ENCODE data around the gene HIC2.
"Not testable (repeated sequence)": the region's sequence is repeated elsewhere in the genome, so short reads cannot be mapped to it uniquely, and the experiment has no call there.

The HIC2 gene

DNA sequence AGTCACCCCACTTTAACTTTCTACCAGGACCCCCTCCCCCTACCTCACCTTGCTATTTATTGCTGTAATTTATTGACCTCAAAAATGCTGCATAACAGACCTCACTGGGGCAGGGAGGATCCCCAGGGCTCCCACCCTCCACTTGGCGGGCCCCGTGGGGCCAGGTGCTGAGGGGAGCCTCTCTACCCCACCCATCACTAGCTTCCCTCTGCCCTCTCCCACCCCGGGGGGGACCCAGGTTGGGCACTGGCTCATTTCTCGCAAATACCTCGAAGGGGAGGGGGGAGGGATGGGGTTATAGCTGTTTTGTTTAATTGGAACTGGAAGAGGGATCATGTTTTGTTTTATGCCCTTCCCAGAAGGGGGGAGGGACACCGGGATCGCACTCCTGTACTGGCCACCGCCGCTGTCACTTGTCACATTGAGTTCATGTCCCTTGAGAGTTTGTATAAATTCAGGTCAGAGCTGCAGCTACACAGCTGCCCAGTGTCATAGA lies 33.7 kb downstream of the HIC2 start:
- no peak for DNase-seq

DNA sequence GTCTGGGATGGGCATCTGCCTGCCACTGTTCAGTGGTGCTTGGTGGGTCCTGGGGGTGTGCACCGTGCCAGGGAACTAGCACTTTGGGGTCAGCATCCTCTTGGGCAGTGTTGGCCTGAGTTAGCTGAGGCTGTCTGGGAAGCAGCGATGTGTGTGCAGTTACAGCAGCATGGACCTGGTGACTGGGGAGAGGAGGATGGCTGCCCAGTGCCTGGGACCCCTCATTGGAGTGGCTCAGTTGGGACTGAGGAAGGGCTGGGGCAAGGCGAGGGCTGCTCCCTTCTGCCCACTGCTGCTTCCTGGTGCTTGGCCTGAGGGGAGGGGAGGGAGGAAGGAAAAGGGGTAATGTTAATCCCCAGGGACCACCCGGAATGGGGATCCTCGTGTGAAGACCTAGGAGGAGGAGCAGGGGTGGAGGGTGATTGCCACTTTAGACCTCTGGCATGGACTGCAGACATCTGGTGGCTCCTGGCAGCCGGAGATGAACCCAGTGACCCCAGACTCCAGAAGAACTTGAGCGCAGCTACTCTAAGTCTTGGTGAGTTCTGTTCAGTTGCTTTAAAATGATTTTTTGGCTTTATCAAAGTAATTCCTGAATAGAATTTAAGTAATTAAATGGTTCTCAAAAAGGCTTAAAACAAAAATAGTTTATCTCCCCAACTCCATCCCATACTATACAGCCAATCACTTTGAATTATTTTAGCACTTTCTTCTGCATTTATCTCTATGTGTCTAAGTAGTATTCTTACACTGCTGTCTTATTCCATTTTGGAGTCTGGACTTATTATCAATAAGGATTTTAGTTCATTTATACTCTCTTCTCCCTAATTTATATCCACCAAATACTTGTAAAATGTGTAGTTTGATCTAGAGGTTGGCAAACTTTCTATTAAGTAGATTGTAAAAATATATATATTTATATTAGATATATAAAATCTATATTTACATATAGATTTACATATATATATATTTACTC lies 34.7 kb downstream of the HIC2 start:
- no peak for DNase-seq

DNA sequence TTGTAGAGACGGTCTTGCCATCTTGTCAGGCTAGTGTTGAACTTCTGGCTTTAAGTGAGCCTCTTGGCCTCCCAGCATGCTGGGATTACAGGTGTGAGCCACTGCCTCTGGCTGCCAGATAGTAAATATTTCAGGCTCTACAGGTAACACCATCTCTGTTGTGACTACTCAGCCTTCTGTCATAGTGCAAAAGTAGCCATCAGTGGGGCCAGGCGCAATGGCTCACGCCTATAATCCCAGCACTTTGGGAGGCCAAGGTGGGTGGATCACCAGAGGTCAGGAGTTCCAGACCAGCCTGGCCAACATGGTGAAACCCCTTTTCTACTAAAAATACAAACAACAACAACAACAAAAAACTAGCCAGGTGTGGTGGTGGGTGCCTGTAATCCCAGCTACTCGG lies 35.5 kb downstream of the HIC2 start:
- DNase-seq = not testable (repeated sequence)

DNA sequence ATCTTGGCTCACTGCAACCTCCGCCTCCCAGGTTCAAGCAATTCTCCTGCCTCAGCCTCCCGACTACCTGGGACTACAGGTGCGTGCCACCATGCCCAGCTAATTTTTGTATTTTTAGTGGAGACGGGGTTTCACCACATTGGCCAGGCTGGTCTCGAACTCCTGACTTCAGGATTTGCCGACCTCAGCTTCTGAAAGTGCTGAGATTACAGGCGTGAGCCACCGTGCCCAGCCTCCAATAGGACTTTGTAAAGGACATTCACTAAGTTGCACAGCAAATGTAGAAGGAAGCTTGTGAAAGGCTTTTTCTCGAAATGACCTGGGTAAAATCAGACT lies 37.8 kb downstream of the HIC2 start:
- DNase-seq = not testable (repeated sequence)

DNA sequence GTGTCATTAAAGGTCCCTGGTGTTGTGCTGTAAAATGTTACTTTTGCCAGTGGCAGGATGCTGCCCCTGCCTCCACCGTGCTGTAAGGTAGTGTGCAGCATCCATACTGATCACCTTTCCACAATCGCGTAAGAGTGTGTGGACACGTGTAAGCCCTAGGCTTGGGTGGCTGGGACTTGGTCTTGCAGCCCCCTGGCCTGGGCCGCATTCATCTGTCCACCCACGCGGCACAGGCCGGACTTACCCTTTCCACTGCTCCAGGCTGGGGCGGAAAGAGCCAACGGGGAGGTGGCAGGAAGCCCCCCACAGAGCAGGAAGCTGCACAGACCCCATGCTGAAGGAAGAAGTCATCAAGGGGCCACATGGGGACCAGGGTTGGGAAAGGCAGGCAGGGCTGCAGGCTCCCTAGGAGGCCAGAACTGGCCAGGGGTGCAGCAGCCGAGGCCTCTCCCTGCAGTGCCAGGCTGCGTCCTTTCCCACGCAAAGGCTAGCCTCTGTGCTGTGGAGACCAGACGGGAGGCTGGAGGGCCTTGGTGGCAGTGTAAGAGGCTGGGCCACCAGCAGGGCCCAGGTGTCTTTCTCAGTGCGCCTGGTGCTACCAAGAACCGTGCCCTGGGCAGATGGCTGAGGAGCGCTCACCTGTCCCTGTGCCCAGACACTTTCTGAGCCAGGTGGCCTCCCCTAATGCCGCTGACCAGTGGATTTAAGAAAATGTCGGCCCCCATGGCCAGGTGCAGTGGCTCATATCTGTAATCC lies 38.3 kb downstream of the HIC2 start:
- no peak for DNase-seq

DNA sequence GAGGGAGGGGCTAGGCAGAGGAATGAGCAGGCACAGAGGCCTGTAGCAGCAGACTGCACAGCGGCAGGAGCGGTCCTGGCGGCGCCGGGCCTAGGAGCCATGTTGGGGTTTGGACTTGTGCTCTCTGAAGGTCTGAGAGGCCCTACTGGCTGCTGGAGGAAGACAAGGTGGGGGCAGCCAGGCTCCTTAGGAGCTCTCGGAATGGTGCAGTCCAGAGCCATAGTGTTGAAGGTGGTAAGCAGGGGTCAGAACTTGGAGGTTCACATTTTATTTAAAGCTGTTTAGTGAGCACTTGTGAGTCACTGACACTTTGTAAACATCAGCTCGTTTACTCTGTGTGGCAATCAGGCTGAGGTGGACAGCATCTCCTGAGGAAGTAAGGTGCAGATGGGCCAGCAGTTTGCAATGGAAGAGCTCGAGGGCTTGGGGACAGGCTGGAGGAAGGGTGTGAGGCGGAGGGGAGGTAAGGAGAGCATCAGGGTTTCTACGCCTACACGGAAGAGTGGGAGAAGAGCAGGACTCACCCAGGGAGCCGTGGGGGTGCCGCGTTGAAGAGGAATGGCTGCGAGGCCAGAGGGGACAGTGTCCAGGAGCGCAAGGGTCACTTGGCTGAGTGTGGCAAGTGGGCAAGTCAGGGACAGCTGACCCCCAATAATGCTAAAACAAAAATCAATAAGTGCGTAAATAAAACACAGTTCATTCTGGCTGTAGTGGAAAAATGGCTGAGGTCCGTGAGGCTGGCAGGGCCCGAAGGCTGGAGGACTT lies 40.0 kb downstream of the HIC2 start:
- DNase-seq = no peak

DNA sequence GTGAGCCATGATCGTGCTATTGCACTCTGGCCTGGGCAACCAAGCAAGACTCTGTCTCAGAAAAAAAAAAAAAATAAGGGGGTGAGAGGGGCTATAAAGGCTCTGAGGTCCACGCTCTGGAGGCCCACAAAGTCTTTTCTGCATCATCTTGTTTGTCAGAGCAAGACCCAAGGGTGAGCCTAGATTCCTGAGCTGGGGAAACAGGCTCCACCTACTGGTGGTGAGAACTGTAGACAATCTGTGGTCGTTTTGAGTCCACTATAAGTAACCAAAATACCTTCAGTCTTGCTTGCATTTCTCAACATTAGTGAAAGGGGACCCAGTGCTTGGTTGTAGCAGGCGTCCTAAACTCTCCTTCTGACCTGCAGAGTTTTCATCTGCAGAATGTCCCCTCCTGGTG lies 45.5 kb downstream of the HIC2 start:
- DNase-seq = not testable (repeated sequence)

DNA sequence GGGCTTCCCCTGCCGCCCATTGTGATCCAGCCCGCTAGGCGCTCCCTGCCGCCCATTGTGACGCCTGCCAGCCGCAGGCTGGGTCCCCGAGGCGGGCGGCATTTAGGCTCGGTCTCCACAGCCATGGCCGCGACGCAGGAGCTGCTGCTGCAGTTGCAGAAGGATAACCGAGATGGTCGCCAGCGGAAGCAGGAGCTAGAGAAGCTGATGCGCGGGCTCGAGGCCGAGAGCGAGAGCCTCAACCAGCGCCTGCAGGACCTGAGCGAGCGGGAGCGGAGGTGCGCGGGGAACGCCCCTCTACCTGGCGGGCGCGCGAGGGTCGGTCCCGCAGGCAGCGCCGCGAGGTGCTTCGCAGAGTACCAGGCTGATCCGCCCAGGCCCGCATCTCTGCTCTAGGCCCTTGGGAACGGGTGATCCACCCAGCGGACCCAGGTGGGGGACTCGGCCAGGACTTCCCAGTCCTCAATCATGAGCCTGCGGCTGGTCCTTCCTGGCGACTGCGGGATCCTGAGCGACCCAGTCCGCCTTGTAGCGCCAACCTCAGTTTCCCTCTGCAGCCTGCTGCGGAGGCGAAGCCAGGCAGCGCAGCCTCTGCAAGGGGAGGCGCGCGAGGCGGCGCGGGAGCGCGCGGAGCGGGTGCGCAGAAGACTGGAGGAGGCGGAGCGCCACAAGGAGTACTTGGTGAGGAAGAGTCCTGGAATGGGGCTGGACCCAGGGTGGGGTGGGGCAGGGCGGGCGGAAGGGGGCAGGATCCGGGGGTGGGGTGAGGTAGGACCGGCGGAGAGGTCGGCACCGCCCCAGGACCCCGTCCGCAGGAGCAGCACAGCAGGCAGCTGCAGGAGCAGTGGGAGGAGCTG lies 50.4 kb downstream of the HIC2 start, which contains the start of gene TMEM191C:
TMEM191C (plus strand) TSS at position 51 of the 857 bp plus-strand sequence; CDS start at position 124, 73 bp downstream.
- not testable (repeated sequence) for DNase-seq

DNA sequence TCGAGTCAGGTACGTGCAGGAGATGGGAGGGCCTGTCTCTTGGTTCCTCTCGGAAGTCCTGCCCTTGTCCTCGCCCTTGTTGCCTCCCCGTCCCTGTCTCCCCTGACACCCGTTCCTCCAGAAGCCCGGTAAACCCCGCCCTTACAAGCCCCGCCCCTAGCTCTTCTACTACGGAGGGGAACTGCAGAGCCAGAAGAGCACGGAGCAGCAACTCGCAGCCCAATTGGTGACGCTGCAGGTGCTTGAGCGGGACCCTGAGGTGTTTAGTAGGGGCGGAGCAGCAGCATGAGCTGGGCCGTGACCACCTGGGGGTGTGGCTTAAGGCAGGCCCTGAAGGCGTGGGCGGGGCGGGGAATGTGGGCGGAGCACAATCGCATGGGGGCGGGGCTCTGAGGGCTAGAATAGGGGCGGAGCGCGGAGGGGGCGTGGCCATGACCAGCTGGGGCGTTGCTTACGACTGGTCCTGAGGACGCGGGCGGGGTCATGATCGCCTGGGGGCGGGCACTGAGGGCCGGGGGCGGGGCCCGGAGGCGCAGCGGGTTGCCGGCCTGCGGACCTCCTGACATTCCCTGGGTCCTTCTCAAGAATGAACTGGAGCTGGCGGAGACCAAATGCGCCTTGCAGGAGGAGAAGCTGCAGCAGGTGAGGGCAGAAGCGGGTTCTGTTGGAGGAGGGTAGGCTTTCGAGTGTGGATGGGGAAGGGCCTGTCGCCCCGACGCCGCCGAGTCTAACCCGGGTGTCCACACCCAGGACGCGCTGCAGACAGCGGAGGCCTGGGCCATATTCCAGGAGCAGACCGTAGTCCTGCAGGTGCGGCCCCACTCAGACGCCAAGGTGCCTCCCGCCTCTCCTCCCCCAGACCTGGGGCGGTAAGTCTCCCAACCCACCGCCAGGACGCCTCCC lies 51.3 kb downstream of the HIC2 start:
- not testable (repeated sequence) for DNase-seq

DNA sequence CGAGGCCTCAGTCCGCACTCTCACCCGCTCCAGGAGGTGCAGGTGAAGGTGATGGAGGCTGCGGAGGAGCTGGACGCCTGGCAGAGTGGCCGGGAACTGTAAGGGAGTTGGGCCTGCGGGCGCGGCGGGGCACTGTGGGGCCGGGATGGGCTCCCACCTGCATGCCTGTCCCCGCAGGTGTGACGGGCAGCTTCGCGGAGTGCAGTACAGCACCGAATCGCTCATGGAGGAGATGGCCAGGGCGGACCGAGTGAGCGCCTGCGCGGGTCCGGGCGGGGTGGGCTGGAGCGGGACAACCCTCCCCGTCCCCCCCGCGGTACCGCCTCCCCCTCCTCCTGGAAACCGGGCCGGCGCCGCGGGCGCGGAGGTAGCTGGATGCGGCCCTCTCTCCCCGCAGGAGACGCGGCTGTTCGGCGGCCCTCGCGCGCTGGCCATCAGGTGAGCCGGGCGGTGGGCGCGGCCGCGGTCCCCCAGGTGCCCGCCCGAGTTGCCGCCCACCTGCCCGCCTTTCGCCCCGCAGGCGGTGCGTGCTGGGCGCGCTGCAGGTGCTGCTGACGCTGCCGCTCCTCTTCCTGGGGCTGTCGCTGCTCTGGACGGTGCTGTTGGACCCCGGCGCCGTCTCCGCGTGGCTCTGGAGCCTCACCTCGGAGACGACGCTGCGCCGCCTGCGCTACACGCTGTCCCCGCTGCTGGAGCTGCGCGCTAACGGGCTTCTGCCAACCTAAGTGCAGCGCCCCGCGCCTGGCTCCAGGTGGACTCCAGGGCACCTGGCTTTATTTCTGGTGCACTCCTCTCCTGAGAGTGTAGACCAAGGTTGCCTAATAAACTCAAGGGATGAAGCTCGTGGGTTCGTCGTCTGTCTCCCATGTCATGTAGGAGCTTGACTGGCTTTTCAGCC lies 52.2 kb downstream of the HIC2 start:
- not testable (repeated sequence) for DNase-seq

DNA sequence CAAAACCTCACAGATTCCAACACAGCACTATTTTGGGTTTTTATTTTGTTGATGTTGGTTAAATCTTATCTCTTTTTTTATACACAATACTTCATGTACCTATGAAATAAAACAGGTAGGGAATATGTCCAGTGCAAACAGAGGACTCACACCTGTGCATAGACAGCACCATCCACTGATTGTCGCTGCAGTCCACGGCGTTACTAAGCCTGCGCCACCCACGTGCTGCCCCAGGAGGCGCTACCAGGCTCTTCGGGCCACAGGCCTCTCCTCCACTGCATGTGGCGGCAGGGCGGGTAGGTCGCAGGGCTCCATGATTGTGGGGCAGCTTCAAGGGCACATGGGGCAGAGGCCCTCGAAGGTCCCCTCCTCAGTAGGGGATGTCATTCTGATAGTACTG lies 55.8 kb downstream of the HIC2 start:
- not testable (repeated sequence) for DNase-seq

DNA sequence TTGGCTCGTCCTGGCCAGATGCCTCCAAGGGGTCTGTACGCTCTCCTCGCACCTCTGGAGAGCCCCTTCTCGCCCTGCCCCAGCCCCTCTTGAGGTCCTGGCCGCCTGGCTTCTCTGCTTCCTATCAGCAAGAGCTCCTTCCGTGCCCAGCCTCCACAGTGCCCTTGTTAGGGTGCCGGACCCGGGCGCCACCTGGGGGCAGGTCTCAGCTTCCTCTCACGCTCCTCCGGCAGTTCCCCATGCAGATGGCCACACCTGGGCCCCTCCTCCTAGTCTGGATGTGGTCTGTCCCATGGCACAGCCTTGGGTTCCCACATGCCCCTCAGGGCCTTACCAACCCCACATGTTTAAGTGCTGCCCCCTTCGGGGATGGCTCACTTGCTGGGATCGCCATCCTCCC lies 56.5 kb downstream of the HIC2 start:
- DNase-seq = not testable (repeated sequence)

DNA sequence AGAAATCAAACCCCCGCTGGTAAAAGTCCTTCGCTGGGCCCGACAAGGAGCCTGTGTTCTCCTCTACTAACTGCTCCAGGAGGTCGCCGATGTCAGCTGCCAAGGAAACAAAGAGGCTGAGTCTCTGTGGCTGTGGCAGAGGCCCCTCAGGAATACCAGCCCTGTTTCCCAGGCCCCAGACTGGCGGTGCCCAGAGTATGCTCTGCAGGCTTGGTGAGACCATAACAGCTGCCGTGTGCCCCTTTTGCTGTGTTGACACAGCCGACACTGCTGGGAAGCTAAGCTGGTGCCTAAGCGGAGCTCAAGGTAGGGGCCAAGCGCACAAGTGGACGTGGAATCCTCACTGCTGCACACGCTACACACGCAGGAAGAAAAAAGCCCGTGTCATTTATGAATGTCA lies 66.9 kb downstream of the HIC2 start:
- DNase-seq = not testable (repeated sequence)

DNA sequence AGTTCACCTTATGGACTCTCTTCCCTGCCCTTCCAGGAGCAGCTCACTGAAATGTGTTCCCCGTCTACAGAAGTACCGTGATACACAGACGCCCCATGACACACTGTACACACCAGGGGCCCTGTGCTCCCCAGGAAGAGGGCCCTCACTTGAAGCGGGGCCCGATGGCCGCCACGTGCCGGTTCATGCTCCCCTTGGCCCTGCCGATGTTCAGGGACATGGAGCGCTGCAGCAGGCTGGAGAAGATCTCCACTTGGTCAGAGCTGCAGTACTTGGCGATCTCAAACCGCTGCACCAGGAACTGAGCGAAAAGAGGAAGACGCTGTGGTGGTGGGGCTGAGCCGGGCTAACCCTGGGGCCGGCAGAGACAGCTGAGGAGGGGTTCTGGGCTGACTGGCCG lies 70.6 kb downstream of the HIC2 start:
- DNase-seq = not testable (repeated sequence)

DNA sequence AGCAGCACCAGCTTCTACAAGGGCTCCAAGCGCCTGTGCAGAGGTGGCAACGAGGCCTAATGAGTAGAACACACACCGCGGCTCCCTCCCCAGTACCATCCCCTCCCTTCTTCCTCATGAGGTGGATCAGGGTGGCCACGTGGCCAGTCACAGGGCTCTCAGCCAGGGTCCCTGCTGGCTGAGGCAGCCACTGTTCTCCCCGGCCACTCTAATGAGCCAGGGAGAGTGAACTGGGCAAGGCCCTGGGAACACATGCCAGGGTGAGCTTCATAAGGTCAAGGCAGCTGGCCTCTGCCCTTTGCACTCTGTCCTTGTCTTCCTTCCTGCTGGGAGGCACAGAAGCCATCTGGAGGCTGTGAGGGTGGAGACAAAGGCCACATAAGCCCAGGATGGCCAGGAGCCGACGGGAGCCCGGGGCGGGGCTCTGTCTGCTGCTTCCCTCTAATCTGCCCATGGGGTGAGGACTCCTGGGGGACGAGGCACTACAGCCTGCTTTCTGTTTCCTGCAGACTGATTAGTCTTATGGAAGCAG lies 72.0 kb downstream of the HIC2 start:
- not testable (repeated sequence) for DNase-seq

DNA sequence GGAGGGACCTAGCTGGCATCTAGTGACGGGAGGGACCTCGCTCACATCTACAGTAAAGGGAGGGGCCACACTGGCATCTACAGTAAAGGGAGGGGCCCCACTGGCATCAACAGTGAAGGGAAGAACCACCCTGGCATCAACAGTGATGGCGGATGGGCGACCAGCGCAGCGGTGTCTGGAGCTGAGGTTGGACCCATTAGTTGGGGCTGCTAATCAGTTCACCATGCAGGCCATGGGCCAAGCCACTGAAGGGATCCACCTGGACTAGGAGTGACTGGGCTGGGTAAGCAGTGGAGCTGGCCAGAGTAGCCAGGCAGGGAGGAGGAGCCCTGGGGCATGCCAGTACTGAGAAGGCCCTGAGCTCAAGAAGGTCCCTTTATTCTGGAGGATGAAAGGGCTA lies 73.4 kb downstream of the HIC2 start:
- not testable (repeated sequence) for DNase-seq

DNA sequence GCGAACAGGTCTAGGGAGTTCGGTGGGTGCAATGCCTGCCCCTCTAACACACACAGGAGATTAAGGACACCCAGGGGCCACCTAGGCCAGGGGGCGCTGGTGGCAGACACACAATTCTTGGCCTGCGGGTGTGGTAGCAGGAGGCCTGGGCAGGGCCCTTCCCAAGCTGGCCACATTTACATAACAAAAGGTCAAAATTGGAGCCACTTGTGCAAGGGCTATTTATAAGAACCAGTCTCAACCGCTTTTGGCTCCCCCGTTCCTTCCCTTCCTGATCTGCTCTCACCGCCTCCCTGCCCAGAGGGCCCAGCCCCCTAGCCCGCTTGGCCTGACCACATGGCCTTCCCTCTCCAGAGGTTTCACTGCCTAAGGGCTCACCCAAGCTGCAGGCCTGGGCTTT lies 75.1 kb downstream of the HIC2 start:
- not testable (repeated sequence) for DNase-seq

DNA sequence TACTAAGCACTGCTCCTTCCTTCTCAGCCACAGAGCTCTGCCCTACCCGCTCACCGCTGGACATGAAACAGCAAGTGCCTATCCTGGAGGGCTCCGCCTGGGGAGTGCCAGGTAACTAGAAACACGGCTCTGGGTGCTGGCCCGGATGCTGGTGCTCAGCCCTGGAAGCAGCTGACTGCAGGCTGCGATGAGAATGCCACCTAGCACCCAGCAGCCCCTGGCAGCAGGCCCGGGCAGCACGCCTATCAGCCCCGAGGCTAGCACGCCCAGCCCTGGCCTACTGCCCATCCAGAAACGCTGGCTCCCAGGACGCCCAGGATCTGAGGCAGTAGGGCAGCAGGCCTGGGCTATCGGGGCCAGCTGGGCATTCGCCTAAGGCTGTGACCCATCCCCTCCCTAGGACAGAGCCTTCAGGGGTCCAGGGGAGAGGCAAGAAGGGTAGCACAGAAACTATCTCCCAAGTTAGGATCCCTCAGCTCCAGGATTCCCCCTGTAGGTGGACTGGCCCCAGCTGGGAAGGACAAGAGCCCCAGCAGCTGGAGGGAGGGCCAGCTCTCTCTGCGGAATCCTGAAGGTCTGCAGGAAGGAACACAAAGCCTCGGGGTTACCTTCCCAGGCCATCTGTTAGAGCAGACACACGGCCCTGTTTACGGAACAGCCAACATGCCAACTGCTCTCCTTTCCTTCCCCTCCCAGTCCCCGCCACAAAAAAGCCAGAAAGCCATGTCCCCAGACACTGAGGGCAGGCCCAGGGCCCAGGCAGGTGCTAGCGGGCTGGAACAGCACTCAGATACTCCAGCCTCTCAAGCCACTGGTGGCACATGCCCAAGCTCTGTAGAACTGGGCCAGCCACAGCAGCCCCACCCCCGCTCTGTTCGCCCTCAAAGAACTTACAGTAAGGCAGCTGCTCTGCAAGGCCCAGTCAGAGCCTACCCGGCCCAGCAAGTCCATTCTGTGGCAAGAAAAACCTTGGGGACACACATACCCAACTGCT lies 76.9 kb downstream of the HIC2 start:
- not testable (repeated sequence) for DNase-seq

Data from NCI-H1105 treated with DMSO at 0.1 percent for 48 hours (cell line).